HG02943 (cell line): ENCODE results near the gene SRRM2.

Experiments used
- ATAC-seq: cut with Tn5 transposase; IDR thresholded peaks from one replicate; pipeline ENCODE4 v1.9.1; 2021; ENCODE audit warnings: mild to moderate bottlenecking, low read depth, moderate library complexity; ENCODE audit not compliant: unreplicated experiment

The SRRM2 gene

GRCh38 chr16:2757344-2757743 is 4.9 kb downstream of the SRRM2 start:
- ATAC-seq: no peak

GRCh38 chr16:2761472-2761871 is 9.0 kb downstream of the SRRM2 start:
- no peak for ATAC-seq

- ATAC-seq: no peak
These were observed 9.6 kb downstream of the SRRM2 start for GRCh38 chr16:2761886-2762583.

- ATAC-seq: no peak
These were observed 10.3 kb downstream of the SRRM2 start for GRCh38 chr16:2762711-2763110.

- ATAC-seq: no peak
These were observed 10.7 kb downstream of the SRRM2 start for GRCh38 chr16:2763173-2763572.

GRCh38 chr16:2764718-2765117 is 12.3 kb downstream of the SRRM2 start:
- no peak for ATAC-seq

GRCh38 chr16:2765462-2766404 is 13.3 kb downstream of the SRRM2 start:
- ATAC-seq: no peak

GRCh38 chr16:2766430-2767139 is 14.1 kb downstream of the SRRM2 start:
- no peak for ATAC-seq

- ATAC-seq: no peak
These were observed 14.8 kb downstream of the SRRM2 start for GRCh38 chr16:2767140-2767731.

- no peak for ATAC-seq
These were observed 15.5 kb downstream of the SRRM2 start for GRCh38 chr16:2767891-2768290.

GRCh38 chr16:2768403-2769089 is 16.1 kb downstream of the SRRM2 start:
- no peak for ATAC-seq

- no peak for ATAC-seq
These were observed 16.7 kb downstream of the SRRM2 start for GRCh38 chr16:2769100-2769529.

GRCh38 chr16:2769675-2770056 is 17.2 kb downstream of the SRRM2 start:
- no peak for ATAC-seq

GRCh38 chr16:2770057-2770951 is 17.9 kb downstream of the SRRM2 start:
- no peak for ATAC-seq

- no peak for ATAC-seq
These were observed 19.3 kb downstream of the SRRM2 start for GRCh38 chr16:2771496-2772402.

- no peak for ATAC-seq
These were observed 20.9 kb downstream of the SRRM2 start for GRCh38 chr16:2773188-2773968.

GRCh38 chr16:2774161-2774891 is 21.9 kb downstream of the SRRM2 start:
- no peak for ATAC-seq
